HG03521 (cell line): Measurements from ENCODE around the gene KDM4B.

Experiments
- ATAC-seq: cut with Tn5 transposase; IDR thresholded peaks from one replicate; pipeline ENCODE4 v1.9.1; 2021; ENCODE audit warnings: mild to moderate bottlenecking, moderate library complexity; ENCODE audit not compliant: unreplicated experiment

The KDM4B gene

DNA sequence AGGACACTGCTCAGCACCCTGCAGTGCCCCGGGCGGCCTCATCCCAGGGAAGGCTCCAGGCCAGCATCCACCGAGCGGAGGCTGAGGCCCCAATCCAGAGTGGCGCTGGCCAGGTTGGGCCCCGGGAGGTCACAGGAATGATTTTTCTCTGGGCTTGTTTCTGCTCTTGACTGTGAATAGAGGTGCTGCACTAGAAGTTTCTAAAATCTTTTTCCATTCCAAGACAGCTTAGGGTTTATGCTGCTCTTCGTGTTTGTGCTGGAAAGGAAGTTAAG lies 15.1 kb downstream of the KDM4B start:
- no peak for ATAC-seq

- no peak for ATAC-seq
Measured at GRCh38 chr19:4984438-4984990, 15.6 kb downstream of the KDM4B start.

- ATAC-seq: no peak
Measured at GRCh38 chr19:4985551-4985991, 16.7 kb downstream of the KDM4B start.

DNA sequence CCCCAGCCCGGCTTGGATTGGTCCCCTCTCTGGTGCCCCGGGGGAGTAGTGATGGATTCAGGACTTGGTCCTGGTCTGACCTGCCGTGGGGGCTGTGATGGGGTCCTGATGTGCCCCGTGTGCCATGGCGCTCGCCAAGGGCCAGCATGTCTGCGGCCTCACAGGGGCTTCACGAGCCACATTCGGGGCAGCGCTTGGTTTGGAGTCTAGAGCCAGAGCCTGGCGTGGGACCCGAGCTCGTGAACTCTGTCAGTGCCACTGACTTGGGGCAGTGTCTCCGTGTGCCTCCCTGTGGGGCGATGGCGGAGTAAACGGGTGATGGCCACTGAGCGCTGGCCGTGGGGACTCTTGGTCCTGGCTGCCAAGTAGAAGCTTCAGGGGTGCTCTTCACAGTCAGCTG lies 17.1 kb downstream of the KDM4B start:
- no peak for ATAC-seq

- ATAC-seq: no peak
Measured at GRCh38 chr19:4986471-4986891, 17.6 kb downstream of the KDM4B start.

DNA sequence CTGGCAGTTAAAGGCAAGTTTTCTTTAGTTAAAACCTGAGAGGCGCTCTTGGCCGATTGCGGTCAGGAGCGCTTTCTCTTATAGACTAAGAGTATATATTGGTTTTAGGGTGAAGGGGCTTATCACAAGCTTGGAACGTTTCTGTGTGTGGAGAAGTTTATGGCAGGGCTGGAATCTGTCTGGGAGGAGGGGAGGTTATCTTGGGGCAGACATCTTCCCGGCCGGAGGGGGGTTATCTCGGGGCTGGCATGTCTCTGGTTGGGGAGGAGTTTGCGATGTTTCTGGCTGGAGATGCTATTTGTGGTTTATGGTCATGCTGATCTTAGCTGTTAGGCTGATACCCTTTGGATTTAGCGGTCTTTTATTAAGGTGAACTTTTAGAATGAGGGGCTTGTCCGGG lies 18.3 kb downstream of the KDM4B start:
- no peak for ATAC-seq

DNA sequence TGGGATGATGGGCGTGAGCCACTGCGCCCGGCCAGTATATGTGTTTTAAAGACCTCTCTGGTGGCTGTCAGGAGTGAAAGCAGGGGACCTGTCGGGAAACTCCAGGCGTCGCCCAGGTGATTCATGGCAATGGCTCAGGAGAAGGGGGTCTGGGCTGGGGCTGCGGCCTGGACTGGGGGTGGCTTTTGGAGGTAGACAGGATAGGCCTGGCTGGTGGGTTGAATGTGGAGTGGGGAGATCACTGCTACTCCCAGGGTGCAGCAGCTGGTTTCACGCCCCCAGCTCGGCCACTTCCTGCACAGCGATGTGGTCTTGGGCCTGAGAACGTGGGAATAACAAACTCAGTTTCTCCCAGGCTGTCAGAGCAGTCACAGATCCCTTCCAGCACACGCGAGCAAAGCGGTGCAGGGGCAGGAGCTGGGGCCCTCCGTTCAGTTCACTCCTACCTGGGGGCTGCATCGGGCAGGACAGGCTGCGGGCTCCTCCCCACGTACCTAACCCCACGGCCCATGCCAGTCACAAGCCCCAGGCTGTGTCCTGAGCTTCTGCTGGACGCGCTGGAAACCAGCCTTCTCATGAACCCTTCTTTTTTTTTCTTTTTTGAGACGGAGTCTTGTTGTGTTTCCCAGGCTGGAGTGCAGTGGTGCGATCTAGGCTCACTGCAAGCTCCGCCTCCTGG lies 18.9 kb downstream of the KDM4B start:
- ATAC-seq: no peak

DNA sequence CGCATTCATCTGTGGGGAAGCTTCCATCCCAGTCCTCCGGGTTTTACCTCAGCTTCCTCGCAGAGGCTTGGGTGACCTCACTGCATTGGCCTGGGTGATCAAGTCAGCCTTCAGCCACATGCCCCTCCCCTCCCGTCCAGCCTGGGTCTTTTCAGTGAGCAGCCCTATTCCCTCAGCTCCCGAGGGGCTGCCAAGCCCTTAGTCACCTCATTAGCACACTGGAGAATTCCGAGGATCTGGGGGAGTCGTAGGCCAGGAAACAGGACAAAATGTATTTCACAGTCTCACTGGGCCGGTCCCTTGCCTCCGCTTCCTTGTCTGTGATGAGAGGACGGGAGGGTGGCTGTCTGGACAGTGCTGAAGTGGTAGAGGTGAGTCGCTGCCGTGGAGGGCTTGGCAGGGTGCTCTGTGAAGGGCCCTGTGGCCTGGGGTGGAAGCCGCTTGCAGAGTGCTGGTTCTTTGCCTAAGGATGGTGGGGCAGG lies 19.9 kb downstream of the KDM4B start:
- no peak for ATAC-seq

DNA sequence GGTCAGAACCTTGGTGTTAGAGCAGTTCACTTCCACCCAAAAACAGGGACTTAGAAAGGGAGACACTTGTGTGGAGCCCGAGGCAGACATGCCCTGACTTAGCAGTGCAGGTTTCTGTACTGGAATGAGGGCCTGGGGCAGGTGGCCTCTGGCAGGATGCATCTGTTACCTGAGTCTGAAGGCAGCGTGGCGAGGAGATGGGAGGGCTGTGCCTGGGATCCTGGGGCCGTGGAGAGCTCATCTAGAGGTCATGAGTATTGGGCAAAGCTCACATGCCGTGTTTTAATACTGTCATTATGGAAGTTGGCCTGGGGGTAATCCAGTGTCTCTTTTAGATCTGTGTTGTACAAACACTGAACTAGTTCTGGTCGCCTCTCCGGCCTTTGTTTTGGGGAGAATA lies 21.4 kb downstream of the KDM4B start:
- no peak for ATAC-seq

GRCh38 chr19:4991538-4991937 lies 22.6 kb downstream of the KDM4B start:
- no peak for ATAC-seq

DNA sequence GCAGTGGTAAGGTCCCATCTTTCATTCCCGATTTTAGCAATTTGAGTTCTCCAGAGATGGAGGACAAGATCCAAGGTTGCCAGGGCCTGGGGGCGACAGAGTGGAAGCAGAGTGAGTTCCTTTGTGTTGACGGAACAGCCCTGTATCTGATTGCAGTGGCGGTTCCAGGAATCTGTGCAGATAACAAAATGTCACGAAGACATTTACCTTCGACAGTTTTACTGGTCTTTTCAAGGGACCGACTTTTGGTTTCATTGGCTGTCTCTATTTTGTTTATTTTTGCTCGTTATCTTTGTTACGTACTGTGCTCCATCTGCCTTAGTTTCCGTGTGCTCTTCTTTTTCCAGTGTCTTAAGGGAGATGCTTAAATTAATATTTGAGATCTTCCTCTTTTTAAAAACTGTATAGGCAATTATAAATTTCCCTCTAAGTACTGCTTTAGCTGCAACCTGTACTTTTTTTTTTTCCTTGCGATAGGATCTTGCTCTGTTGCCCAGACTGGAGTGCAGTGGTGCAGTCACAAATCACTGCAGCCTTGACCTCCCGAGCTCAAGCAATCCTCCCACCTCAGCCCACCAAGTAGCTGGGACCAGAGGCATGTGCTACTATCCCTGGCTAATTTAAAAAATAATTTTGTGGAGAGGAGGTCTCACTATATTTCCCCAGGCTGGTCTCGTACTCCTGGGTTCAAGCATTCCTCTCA lies 23.2 kb downstream of the KDM4B start:
- no peak for ATAC-seq

DNA sequence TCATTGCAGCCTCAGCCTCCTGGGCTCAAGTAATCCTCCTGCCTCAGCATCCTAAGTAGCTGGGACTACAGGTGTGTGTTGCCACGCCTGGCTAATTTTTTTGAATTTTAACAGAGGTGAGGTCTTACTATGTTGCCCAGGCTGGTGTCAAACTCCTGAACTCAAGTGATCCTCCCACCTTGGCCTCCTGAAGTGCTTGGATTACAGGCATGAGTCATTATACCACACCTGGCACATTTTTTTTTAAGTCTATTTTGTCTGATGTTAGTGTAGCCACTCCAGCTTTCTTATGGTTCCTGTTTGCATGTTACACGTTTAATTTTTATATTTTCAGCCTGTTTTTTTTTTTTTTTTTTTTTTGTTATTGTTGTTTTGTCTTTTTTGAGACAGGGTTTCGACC lies 24.8 kb downstream of the KDM4B start:
- ATAC-seq: no peak

DNA sequence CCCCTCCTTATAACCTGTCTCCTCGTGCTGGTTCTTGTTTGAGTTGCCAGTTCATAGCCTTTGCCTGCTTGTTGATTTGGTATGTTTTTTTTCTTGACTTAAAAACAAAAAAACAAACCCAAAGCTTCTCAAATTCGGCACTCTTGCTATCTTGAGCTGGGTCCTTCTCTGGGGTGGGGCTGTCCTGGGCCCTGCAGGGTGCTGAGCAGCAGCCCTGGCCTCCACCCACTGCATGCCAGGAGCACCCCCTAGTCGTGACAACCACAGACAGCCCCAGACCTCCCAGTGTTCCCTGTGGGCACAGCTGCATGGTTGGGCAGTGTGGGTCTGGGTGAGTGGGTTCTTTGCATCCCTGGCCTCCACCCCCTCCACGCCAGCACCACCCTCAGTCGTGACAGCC lies 27.8 kb downstream of the KDM4B start:
- ATAC-seq: no peak

- no peak for ATAC-seq
Measured at GRCh38 chr19:4997297-4997696, 28.4 kb downstream of the KDM4B start.

DNA sequence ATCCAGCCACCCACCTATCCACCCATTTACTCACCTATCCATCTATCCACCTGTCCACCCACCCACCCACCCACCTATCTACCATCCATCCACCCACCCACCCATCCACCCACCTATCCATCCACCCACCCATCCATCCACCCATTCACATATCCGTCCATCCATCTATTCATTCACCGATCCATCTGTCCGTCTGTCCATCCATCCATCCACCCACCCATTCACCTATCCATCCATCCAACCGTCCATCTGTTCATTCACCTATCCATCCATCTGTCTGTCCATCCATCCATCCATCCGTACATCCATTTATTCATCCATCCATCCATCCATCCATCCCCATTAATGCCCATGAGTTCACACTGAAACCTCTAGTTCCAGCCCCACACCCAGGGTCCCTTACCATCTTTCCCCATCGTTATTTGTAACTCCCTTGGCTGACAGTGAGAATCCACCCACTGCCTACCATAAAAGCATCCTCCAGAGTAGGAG lies 31.3 kb downstream of the KDM4B start:
- no peak for ATAC-seq

- no peak for ATAC-seq
Measured at GRCh38 chr19:5001615-5002014, 32.7 kb downstream of the KDM4B start.

DNA sequence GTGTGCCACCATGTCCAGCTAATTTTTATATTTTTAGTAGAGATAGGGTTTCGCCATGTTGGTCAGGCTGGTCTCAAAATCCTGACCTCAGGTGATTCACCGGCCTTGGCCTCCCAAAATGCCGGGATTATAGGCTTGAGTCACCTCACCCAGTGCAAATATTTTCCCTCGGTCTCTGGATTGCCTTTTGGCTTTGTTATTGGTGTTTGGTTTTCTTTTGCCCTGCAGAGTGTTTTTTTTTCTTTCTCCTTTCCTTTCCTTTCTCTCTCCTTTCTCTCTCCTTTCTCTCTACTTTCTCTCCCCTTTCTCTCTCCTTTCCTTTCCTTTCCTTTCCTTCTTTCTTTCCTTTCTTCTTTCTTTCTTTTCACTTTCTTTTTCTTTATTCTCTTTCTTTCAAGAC lies 33.2 kb downstream of the KDM4B start:
- ATAC-seq: no peak

DNA sequence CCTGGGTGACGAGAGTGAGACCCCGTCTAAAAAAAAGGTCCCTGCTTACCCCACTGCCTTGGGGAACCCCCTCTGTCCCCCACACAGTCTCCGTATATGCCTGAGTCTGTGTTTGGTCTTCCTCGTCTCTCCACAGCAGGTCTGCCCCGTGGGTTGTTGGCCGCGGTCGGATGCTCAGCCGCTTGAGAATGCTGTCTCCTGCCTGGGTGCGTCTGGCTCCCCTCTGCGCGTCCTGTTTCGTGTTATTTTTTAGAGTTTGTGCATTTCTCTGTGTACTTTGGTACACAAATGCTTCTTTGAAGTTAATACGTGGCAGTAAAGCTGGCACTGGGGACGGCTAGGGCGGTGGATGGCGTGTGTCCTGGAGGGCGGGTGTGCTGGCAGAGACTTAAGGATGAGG lies 34.9 kb downstream of the KDM4B start:
- ATAC-seq: no peak

DNA sequence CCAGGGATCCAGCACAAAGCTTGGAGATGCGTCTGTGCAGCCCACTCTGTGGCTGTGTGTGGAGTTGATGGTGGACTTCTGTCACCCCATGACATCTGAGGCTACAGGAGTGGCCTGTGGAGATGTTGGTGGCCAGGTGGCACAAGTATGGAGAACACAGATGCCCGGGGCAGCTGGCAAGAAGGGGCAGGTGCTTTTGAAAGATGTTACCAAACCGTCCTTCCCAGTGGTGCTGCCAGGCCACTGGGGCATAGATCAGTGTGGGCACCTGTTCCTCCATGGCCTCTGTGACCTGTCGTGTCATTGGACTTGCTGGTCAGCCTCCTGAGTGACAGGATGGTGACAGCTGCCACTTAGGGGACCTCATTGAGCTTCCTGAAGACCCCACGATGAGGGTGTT lies 36.2 kb downstream of the KDM4B start:
- no peak for ATAC-seq

DNA sequence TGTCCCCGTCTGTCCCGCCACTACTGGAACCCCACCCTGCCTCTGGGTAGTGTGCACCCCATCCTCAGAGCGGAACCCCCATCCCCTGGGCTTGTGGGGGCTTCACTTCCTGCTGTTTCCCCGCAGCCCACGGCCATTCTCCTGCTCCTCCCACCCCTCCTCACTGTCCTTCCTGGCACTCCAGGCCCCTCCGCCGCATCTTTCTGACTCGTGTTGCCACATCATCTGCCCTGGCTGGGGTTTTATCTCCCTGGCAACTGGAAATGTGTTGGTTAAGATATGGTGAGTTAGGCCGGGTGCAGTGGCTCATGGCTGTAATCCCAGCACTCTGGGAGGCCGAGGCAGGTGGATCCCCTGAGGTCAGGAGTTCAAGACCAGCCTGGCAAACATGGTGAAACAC lies 37.3 kb downstream of the KDM4B start:
- ATAC-seq: no peak

DNA sequence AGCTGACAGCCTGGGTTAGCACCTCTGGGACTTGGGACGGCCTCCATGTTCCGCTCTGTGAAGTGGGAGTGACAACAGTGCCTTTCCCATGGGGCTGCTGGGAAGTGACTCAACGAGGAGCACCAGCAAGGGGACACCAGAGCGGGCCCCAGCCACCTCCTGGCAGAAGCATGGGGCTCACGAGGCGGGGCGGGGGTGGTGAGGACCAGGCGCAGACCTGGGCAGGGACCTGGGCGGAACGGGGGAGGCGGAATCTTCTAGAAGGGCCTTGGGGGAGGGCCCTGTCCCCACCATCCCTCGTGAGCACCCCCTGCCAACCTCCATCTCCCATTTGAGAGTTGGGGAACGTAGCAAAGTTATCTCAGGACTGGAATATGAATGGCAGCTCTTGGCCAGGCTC lies 37.9 kb downstream of the KDM4B start:
- no peak for ATAC-seq

DNA sequence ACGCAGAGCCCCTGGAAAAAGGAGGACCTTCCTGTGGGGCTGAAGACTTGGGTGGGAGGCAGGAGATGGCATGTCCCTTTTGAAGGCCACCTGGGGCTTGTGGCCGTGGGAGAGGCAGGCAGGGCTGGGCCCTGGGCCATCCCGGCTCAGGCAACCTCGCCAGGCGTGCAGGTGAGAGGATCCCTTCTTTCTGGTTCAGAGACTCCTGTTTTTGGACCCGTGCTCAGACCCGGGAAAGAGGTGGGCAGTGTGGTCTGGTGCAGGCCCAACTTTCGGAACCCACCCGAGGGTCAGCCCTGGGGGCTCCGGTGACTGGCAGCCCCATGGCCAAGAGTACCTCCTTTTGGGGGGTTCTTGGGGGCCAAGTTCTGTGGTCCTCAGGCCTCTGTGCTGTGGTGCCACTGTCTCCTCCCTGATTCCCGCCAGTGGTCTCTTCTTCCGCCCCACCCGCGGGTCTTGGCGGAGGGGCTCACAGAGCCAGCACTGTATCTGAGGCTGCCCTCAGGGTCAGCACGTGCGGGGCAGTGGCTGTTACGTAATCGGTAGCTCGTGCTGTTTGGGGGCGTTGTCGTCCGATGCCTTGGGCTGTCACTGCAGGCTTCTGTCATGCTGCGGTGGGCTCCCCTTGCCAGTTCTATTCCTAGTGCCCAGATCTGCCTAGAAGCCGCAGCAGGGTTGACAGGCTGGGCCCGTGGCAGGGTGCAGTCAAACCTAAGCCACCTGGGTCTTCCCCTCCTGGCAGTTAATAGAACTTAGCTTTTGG lies 42.7 kb downstream of the KDM4B start:
- ATAC-seq: no peak
